HG02943 (cell line): ENCODE data around the gene ARHGAP15.
A peak's percentile ranks its signal among the peaks of the same experiment; 100 is the strongest.
"Not testable (repeated sequence)": the region's sequence is repeated elsewhere in the genome, so short reads cannot be mapped to it uniquely, and the experiment has no call there.

Experiments
- ATAC-seq: cut with Tn5 transposase; IDR thresholded peaks from one replicate; pipeline ENCODE4 v1.9.1; 2021; ENCODE audit warnings: mild to moderate bottlenecking, low read depth, moderate library complexity; ENCODE audit not compliant: unreplicated experiment

ARHGAP15 gene

GRCh38 chr2:143128681-143129580, at the start of gene ARHGAP15:
ARHGAP15 (plus strand) TSS chr2:143129419.
- ATAC-seq = peak; percentile 92

GRCh38 chr2:143081616-143082015, 47.6 kb upstream of the ARHGAP15 start:
- ATAC-seq = no peak

- ATAC-seq = no peak
These were observed 45.6 kb upstream of the ARHGAP15 start for GRCh38 chr2:143083636-143084035.

DNA sequence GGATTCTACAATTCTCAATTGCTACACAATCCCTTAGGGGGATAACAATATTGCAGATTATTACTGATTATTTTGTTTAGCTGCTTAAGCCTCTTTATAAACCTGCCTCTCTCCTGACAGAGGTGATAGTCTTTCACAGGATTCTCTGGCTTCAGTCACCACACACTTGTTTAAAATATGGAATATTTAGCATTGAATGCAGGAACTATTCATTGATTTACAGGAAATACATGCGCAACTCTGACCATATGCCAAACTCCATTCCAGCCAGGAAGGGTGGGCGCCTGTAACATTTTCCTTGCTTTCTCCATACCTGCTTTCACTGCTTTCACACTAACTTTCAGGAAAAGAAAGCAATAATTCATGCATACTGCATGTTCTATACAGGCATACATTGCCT, 44.8 kb upstream of the ARHGAP15 start:
- ATAC-seq = no peak

GRCh38 chr2:143085125-143085784, 44.0 kb upstream of the ARHGAP15 start:
- ATAC-seq = no peak

- no peak for ATAC-seq
These were observed 42.2 kb upstream of the ARHGAP15 start for GRCh38 chr2:143087033-143087432.

DNA sequence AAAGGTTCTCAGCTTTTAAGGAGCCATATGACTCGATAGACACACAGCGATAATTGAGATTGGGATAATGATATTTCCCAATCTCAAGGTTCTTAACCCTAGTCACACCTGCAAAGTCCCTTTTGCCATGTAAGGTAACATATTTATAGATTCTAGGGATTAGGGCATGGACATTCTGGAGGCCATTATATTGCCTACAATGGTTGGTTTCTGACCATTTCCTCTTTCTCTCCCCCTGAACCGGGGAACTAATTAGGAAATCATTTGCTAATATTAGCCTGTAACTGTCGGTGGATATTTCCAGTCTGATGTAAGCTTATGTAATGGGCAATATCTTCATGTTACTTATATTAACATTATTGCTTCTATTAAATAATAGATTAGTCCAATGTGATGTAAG, 40.8 kb upstream of the ARHGAP15 start:
- ATAC-seq = no peak

DNA sequence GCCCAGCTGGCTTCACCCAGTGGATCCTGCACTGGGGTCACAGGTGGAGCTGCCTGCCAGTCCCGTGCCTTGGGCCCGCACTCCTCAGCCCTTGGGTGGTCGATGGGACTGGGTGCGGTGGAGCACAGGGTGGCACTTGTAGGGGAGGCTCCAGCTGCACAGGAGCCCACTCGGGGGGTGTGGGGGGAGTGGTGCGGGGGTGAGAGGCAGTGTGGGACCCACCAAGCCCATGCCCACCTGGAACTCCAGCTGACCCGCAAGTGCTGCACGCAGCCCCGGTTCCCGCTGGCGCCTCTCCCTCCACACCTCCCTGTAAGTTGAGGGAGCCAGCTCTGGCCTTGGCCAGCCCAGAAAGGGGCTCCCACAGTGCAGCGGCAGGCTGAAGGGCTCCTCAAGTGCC, 39.7 kb upstream of the ARHGAP15 start:
- ATAC-seq = not testable (repeated sequence)

DNA sequence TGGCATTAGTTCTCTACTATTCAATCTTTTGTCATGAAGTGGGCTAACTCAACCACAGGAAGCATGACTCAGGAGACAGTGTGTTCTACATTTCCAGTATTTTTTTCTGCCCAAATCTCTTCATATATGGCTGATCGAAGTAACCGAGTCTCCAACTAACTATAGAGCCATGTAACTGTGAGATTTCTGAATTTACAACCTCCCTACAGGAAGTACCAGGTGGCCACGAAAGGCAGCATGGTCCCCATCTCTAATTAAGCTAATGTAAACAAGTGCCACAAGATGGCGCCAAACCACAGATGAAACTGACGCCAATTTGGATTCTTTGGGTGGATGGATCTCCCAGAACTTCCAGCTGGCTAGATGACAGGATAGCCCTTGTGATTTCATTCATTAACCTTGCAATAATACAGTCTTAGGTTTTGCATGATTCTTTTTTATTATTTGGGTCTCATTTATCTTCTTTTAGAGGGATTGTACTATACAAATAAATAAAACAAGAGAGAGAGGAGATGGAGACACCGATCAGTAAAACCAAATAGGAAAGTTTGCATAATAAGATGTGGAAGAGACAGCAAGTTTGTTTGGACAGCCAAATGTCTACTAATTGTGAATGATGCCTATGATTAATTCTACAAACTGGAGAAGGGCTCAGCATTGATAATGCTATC, 18.3 kb upstream of the ARHGAP15 start:
- peak; percentile 95 for ATAC-seq

- ATAC-seq = no peak
These were observed 12.0 kb upstream of the ARHGAP15 start for GRCh38 chr2:143117225-143117624.

DNA sequence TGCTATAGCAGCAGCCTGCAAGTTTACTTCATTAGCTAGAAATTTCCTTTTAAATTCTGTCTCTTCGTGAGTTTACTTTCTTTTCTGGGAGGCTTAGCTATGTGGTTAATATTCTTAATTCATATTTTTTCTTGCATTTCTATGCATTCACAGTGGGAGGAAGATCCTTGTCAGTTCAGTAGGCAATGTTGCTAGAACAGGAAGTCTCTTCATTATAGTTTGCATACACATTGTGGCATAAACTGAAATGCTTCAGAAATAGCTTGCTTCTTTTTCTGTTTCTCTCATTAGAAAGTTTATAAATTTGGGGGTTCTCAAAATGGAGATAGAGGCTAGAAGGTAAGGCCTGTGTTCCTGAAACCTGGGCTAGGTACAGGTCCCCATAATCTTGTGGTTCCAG, 8.1 kb upstream of the ARHGAP15 start:
- ATAC-seq = no peak

DNA sequence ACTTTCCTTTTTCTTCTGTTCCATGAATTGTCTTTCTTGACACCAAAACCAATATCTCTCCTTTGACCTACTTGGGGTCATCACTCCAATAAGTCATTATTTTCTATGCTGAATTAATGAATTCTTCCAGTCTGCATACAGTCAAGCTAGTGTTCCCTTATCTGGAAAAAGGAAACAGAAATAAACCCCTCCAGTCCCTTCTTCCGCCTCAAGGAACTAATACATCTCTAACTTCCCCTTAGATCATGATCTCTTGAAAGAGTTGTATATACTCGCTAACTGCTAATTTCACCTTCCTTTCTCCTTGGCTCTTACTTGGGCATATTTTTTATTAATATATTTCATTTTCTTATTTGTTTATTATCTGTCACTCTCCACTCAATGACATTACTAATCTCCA, 7.3 kb upstream of the ARHGAP15 start:
- ATAC-seq = no peak

DNA sequence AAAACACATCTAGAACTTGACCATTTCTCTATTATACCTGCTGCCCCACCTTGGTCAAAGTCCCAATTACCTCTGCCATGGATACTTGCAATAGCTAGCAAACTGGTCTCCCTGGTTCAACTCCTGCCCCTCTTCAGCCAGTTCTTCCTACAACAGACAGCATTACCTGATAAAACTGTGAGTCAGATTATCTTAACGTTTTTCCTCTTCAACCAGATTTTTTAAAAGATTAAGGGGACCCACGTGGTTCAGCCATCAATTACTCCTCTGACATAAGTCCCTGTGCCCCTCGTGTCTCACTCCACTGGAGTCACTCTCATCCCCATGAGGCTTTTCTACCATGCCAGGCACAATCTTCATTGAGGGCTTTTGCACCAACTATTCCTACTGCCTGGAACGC, 5.3 kb upstream of the ARHGAP15 start:
- ATAC-seq = no peak

- ATAC-seq = no peak
These were observed 4.8 kb upstream of the ARHGAP15 start for GRCh38 chr2:143124445-143124844.

DNA sequence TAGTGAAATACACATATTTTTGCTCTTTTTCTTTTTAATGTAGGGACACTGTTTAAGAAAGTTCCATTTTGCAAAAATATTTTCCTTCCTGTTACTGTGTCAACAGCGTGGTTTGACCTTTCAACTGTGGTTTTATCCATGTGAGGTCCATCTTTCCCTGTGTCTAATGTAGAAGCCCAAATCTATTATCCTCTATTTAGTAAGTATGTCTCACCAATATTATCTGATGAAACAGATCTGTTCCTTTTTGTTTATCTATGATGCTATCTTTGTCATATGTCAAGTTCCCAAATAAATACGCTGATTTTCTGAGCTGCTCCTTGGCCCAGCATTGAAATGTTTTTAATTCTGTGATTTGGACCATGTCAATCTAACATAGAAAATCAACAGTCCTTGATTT, 3.5 kb upstream of the ARHGAP15 start:
- no peak for ATAC-seq

DNA sequence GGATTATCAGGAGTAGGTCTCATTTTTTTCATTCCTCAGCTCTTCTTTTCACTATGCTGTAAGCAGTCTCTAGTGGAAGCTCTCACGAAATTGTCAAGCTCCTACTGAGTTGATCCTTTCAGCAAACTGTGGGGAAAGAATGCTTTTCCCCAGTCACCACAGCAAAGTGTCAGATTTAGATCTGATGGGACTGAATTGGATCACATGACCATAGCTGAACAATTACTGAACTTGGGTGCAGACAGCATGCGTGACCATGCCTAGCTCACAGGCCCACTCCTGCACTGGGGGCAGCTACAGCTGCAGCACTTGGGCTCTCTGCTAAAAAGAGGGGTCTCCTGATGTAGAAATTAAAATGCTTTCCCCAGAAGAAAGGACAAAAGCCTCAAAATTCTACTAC, 3.1 kb downstream of the ARHGAP15 start:
- ATAC-seq = no peak

DNA sequence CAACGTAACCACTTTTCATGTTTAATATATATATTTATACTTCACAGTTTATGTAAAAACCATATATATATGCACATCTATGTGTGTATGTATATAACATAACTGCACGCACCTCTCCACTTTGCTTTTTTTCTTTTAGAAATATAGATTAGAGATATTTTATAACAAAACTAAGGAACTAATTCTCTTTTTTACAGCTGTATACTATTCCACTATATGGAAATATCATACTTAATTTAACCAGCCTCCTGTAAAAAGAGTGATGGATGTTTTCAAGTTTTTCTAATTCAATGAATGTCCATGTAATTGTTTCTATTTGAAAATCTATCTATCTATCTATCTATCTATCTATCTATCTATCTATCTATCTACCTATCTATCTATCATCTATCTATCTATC, 4.6 kb downstream of the ARHGAP15 start:
- ATAC-seq = no peak

DNA sequence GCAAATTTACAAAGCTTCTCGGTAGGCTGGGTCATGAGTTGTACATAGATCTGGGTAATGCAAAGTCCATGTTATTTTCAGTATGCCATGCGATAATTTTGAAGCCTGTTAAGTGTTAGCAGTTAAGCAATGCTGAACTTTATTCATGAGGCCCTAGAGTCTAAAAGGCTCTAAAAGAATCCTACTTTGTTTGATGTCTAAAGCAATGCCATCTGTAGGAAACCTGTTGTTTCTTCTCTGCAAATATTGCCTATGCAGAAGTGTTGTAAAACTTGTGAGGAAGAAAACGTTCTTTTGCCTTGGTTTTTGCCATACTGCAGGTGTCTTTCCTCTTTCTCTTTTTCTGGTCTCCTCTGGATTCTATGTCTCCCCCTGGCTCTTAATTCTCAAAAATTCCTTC, 9.1 kb downstream of the ARHGAP15 start:
- no peak for ATAC-seq

GRCh38 chr2:143139835-143140393, 10.7 kb downstream of the ARHGAP15 start:
- no peak for ATAC-seq

DNA sequence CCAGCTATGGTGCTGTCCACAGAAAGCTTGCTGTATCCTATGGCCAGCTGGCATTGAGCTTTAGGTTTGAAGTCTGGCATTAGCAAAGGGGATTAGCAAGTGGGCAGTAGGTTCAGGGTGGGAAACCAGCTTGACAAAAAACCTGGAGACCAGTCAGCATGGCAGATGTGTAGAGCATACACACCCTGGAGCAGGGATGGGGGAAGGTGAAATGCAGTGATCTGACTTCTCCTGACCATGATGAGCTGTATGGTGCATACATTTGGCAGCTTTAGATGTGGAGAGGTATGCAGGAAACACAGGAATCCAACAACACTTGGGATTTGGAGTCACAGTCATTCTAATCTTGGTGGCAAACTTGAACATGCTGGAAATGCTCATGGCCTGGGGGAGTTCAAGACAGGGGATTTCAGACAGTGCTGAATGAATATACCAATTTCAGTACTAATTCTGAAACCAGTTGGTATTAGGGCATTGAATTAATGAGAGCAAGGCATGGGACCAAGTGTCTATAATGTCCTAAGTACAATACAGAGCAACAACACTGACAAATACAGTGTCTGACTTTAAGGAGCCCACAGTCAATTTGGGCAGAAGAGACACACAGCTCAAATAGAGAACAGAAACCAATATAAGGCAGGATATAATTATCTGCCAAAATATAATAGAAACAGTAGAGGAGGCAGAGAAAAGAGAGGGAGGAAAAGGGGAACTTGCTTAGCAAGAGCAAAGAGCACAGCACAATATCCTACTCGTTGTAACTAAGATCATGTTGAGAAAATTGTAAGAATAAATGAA, 11.8 kb downstream of the ARHGAP15 start:
- ATAC-seq = peak; percentile 79
